Esophagus mucosa (tissue), 1 donor: ENCODE measurements around the gene FAM184A. TPM values are rescaled to one million over a fixed set of nuclear protein-coding genes. Genes with fewer than 3 reads are reported as not detected.
"Not testable (repeated sequence)": the region's sequence is repeated elsewhere in the genome, so short reads cannot be mapped to it uniquely, and the experiment has no call there.

Experiments used
- ATAC-seq: fragments of 200-7000 bp; cut with Tn5 transposase; one replicate; pipeline ENCODE4 v1.9.1; 2020
- total RNA-seq: library from RNA; stranded (reverse); gene quantifications from one replicate; pipeline ENCODE4 v1.2.4, GENCODE V29; 2023
- donor health status: DM: yes; HTN: yes; CAD: no.

The FAM184A gene
- total RNA-seq, 1 donor from 2014 or later, result 0.76 TPM

GRCh38 chr6:119006974-119007373 lies 71.5 kb downstream of the FAM184A start:
- ATAC-seq, result no peak

- no peak for ATAC-seq
Observed at GRCh38 chr6:119002069-119002468, 76.4 kb downstream of the FAM184A start.

GRCh38 chr6:118999494-119000040 lies 78.9 kb downstream of the FAM184A start:
- no peak for ATAC-seq

GRCh38 chr6:118997426-118997825 lies 81.0 kb downstream of the FAM184A start:
- not testable (repeated sequence) for ATAC-seq

- ATAC-seq, result no peak
Observed at GRCh38 chr6:118996289-118996820, 82.1 kb downstream of the FAM184A start.

- no peak for ATAC-seq
Observed at GRCh38 chr6:118993803-118994251, 84.6 kb downstream of the FAM184A start.

GRCh38 chr6:118993358-118993757 lies 85.1 kb downstream of the FAM184A start:
- no peak for ATAC-seq

GRCh38 chr6:118992186-118992795 lies 86.2 kb downstream of the FAM184A start:
- ATAC-seq, result no peak

GRCh38 chr6:118986312-118986711 lies 92.2 kb downstream of the FAM184A start:
- no peak for ATAC-seq

- ATAC-seq, result no peak
Observed at GRCh38 chr6:118985123-118985830, 93.2 kb downstream of the FAM184A start.

- no peak for ATAC-seq
Observed at GRCh38 chr6:118984342-118984741, 94.1 kb downstream of the FAM184A start.

GRCh38 chr6:118982575-118982911 lies 95.9 kb downstream of the FAM184A start:
- no peak for ATAC-seq

GRCh38 chr6:118981884-118982574 lies 96.4 kb downstream of the FAM184A start:
- no peak for ATAC-seq

- no peak for ATAC-seq
Observed at GRCh38 chr6:118980063-118980462, 98.4 kb downstream of the FAM184A start.

- no peak for ATAC-seq
Observed at GRCh38 chr6:118974790-118975189, 103.7 kb downstream of the FAM184A start.

GRCh38 chr6:118971682-118972081 lies 106.8 kb downstream of the FAM184A start:
- no peak for ATAC-seq

- no peak for ATAC-seq
Observed at GRCh38 chr6:118970866-118971265, 107.6 kb downstream of the FAM184A start.

- no peak for ATAC-seq
Observed at GRCh38 chr6:118968416-118968815, 110.0 kb downstream of the FAM184A start.

- no peak for ATAC-seq
Observed at GRCh38 chr6:118967239-118967638, 111.2 kb downstream of the FAM184A start.

GRCh38 chr6:118965843-118966370 lies 112.6 kb downstream of the FAM184A start:
- ATAC-seq, result no peak

- ATAC-seq, result no peak
Observed at GRCh38 chr6:118965371-118965770, 113.1 kb downstream of the FAM184A start.

GRCh38 chr6:118963003-118963402 lies 115.5 kb downstream of the FAM184A start:
- no peak for ATAC-seq

- no peak for ATAC-seq
Observed at GRCh38 chr6:118959903-118960302, 118.6 kb downstream of the FAM184A start.
